NT2/D1 (cell line): ENCODE data around the gene ARFGAP3.

ENCODE experiments used
- SUZ12 ChIP-seq: IDR thresholded peaks from 2 replicates; pipeline ENCODE4 v1.6.1; 2011; ENCODE audit not compliant: insufficient read length, insufficient read depth; ENCODE audit errors: extremely low read depth
- YY1 ChIP-seq: IDR thresholded peaks from 2 replicates; pipeline ENCODE4 v1.6.1; 2011; ENCODE audit not compliant: insufficient read length, insufficient read depth

DNA sequence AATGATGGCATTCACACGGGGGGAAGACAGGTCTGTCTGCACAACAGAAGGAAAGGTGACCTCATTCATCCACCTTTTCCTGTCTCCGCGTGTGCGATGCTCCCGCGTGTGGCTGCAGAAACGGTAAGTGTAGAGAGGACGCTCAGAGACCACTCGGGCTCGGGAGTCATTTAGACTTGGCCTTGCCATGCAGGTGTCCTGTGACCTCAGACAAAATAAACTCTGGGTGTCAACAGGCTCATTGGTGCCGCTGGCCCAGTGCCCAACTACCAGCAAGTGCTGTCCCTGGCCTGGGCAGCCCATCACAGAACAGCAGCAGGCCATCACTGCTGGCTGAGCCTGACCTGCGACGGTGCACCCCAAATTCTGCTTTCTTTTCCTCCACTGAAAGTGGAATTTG, 48.1 kb upstream of the ARFGAP3 start:
- TF ChIP-seq YY1 (no peak), SUZ12 (no peak)
